Ishikawa (cell line): ENCODE results near the gene URB1.

ENCODE experiments used
- CEBPB ChIP-seq: IDR thresholded peaks from 2 replicates; pipeline ENCODE4 v1.6.1; 2012
- CREB1 ChIP-seq: IDR thresholded peaks from 2 replicates; pipeline ENCODE4 v1.6.1; 2012; ENCODE audit warnings: low read depth
- EGR1 ChIP-seq: IDR thresholded peaks from 2 replicates; pipeline ENCODE4 v1.6.1; 2012
- EP300 ChIP-seq: IDR thresholded peaks from 2 replicates; pipeline ENCODE4 v1.6.1; 2012; ENCODE audit warnings: borderline replicate concordance
- FOXM1 ChIP-seq: IDR thresholded peaks from 2 replicates; pipeline ENCODE4 v1.6.1; 2012; ENCODE audit warnings: low read depth, borderline replicate concordance
- NFIC ChIP-seq: IDR thresholded peaks from 2 replicates; pipeline ENCODE4 v1.6.1; 2012
- RAD21 ChIP-seq: IDR thresholded peaks from 2 replicates; pipeline ENCODE4 v1.6.1; 2012; ENCODE audit warnings: low read depth
- TAF1 ChIP-seq: IDR thresholded peaks from 2 replicates; pipeline ENCODE4 v1.6.1; 2012; ENCODE audit warnings: low read depth, mild to moderate bottlenecking
- TCF12 ChIP-seq: IDR thresholded peaks from 2 replicates; pipeline ENCODE4 v1.6.1; 2012; ENCODE audit warnings: low read depth
- TEAD4 ChIP-seq: IDR thresholded peaks from 2 replicates; pipeline ENCODE4 v1.6.1; 2012
- YY1 ChIP-seq: IDR thresholded peaks from 2 replicates; pipeline ENCODE4 v1.6.1; 2012; ENCODE audit warnings: low read depth
- ZBTB7A ChIP-seq: IDR thresholded peaks from 2 replicates; pipeline ENCODE4 v1.6.1; 2012; ENCODE audit warnings: low read depth
- TF ChIP-seq, protein P1 (sequence below): IDR thresholded peaks from 2 replicates; pipeline ENCODE4 v1.6.1; 2012; ENCODE audit warnings: low read depth, mild to moderate bottlenecking
- TF ChIP-seq, protein P2 (sequence below): IDR thresholded peaks from 2 replicates; pipeline ENCODE4 v1.6.1; 2012
- TF ChIP-seq, protein P3 (sequence below): IDR thresholded peaks from 2 replicates; pipeline ENCODE4 v1.6.1; 2012

URB1 gene

DNA sequence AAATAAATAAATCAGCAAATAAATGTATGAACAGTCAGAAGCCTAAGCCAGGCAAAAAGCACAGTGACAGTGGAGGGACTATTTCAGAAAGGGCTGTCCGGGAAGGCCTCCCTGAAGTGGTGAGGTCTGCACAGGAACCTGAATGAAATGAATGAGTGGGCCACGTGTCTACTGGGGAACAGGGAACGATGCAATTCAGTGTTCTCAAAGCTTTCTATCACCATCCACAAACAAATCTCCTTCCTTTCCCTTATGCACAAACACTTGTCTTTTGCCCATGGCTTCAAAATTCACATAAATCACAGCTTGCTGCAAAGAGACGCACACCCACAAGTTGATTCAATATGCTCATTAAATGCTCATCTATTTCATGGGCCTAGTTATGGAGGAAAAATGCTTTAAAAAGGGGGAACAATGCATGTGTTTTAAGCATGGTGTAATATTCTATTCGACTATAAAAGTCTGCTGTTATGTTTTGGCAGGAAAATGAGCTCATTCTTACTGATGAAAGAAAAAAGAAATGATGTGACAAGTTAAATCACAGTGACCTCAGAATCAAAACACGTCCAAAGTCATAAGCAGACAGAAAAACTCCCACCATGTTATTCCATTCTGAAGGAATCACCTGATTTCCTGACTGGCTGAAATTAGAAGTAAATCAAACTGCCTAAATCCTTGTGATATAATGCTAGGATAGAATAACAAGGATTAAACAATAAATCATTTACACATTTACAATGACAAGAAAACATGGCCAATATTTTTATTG is 21.6 kb downstream of the URB1 start:
- TF ChIP-seq, protein P1, sequence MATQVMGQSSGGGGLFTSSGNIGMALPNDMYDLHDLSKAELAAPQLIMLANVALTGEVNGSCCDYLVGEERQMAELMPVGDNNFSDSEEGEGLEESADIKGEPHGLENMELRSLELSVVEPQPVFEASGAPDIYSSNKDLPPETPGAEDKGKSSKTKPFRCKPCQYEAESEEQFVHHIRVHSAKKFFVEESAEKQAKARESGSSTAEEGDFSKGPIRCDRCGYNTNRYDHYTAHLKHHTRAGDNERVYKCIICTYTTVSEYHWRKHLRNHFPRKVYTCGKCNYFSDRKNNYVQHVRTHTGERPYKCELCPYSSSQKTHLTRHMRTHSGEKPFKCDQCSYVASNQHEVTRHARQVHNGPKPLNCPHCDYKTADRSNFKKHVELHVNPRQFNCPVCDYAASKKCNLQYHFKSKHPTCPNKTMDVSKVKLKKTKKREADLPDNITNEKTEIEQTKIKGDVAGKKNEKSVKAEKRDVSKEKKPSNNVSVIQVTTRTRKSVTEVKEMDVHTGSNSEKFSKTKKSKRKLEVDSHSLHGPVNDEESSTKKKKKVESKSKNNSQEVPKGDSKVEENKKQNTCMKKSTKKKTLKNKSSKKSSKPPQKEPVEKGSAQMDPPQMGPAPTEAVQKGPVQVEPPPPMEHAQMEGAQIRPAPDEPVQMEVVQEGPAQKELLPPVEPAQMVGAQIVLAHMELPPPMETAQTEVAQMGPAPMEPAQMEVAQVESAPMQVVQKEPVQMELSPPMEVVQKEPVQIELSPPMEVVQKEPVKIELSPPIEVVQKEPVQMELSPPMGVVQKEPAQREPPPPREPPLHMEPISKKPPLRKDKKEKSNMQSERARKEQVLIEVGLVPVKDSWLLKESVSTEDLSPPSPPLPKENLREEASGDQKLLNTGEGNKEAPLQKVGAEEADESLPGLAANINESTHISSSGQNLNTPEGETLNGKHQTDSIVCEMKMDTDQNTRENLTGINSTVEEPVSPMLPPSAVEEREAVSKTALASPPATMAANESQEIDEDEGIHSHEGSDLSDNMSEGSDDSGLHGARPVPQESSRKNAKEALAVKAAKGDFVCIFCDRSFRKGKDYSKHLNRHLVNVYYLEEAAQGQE = no peak
- TF ChIP-seq, protein P2, sequence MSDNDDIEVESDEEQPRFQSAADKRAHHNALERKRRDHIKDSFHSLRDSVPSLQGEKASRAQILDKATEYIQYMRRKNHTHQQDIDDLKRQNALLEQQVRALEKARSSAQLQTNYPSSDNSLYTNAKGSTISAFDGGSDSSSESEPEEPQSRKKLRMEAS = no peak
- TF ChIP-seq CEBPB = no peak

DNA sequence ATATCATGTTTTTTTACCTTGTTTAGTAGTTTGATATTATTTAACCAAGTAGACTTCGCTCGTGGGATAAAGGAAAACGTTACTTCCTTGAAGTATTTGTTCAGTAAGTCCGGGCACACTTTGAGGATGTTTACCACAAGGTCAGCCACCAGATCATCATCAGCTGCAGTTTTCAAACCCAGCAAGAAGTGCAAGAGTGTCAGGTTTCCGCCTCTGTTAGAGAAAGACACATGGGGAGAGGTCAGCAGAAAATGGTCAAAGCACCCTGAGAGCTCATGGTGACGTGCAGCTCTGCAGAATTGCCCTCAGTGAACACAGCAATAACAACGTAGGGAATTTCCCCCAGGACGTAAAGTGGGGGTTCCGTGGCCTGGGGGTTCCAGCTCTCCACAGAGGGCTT is 24.4 kb downstream of the URB1 start:
- TF ChIP-seq, protein P2 = no peak
- no peak for TF ChIP-seq RAD21
- TF ChIP-seq FOXM1 = no peak
- TF ChIP-seq CEBPB = no peak
- no peak for TF ChIP-seq TCF12
- TF ChIP-seq ZBTB7A = no peak
- TF ChIP-seq CREB1 = no peak
- TF ChIP-seq, protein P3, sequence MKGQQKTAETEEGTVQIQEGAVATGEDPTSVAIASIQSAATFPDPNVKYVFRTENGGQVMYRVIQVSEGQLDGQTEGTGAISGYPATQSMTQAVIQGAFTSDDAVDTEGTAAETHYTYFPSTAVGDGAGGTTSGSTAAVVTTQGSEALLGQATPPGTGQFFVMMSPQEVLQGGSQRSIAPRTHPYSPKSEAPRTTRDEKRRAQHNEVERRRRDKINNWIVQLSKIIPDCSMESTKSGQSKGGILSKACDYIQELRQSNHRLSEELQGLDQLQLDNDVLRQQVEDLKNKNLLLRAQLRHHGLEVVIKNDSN = no peak
- TF ChIP-seq, protein P1 = no peak
- no peak for TF ChIP-seq EP300
- no peak for TF ChIP-seq TAF1
- no peak for TF ChIP-seq TEAD4
- TF ChIP-seq YY1 = no peak
- no peak for TF ChIP-seq NFIC
- no peak for TF ChIP-seq EGR1

DNA sequence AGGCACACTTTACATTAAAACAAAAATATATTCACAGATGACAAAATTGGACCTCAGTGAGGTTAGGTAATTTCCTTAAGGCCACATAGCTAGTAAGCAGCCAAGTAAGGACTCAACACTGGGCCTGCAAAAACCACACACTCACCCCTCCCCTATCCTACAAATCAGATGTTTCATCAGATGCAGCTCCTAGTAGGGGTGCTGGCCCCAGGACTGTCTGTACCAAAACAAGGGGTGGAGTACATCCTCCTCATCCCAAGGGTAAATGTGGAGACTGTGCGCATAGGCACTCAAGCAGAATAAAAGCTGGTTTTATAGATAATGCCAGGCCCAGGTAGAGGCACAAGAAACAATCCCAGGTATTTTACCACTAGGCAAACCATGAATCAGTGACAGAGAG is 25.7 kb downstream of the URB1 start:
- TF ChIP-seq TEAD4 = no peak
- TF ChIP-seq YY1 = no peak
- TF ChIP-seq, protein P2 = no peak
- TF ChIP-seq CEBPB = no peak
- TF ChIP-seq ZBTB7A = no peak
- TF ChIP-seq TCF12 = no peak
- no peak for TF ChIP-seq EGR1
- no peak for TF ChIP-seq EP300
- no peak for TF ChIP-seq TAF1
- TF ChIP-seq CREB1 = no peak
- TF ChIP-seq RAD21 = no peak

DNA sequence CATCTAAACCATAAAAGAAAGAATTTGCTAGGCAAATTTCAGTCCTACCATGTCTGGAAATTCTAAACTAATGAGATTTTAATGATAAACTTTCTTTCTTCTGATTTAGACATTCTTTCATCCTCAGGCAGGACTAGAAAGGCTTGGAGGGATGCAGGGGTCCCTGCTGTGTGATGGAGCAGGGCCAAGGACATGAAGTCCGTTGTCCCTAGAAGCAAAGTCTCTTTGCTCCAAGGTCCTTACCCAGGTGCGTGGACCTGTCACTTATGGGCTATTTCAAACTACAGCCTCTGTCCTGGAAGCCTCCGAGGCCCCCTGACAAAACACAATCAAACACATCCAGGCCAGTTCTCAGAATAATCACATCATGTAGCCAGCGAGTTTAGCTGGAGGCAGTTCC is 26.6 kb downstream of the URB1 start:
- TF ChIP-seq TAF1 (no peak), TEAD4 (no peak), YY1 (no peak), CREB1 (no peak), CEBPB (no peak), NFIC (no peak), TCF12 (no peak), FOXM1 (no peak), RAD21 (no peak), EGR1 (no peak), ZBTB7A (no peak), EP300 (no peak)
- TF ChIP-seq, protein P1 = no peak
- TF ChIP-seq, protein P2 = no peak
- TF ChIP-seq, protein P3 = no peak
